HG03469 (cell line): ENCODE data around the gene GCKR.
"Not testable (repeated sequence)": the region's sequence is repeated elsewhere in the genome, so short reads cannot be mapped to it uniquely, and the experiment has no call there.

Experiments
- ATAC-seq: cut with Tn5 transposase; IDR thresholded peaks from one replicate; pipeline ENCODE4 v1.9.1; 2021; ENCODE audit warnings: mild to moderate bottlenecking, moderate library complexity, moderate number of reproducible peaks; ENCODE audit not compliant: unreplicated experiment

GCKR gene

DNA sequence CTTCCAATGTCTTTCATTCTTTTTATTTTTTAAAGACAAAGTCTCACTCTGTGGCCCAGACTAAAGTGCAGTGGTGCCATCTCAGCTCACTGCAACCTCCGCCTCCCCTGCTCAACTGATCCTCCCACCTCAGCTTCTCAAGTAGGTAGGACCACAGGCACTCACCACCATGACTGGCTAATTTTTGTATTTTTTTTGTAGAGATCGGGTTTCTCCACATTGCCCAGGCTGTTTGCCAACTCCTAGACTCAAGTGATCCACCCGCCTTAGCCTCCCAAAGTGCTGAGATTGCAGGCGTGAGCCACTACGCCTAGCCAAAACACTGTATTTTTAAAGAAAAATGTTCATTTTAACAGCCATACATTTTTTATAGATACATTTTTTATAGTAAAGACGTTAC lies 12.7 kb downstream of the GCKR start:
- ATAC-seq, result no peak

GRCh38 chr2:27518113-27518781 lies 21.6 kb downstream of the GCKR start:
- no peak for ATAC-seq

GRCh38 chr2:27518782-27519113 lies 22.1 kb downstream of the GCKR start:
- ATAC-seq, result no peak

GRCh38 chr2:27520316-27520715 lies 23.7 kb downstream of the GCKR start:
- ATAC-seq, result no peak

- ATAC-seq, result no peak
These were observed 25.8 kb downstream of the GCKR start for GRCh38 chr2:27522400-27522945.

DNA sequence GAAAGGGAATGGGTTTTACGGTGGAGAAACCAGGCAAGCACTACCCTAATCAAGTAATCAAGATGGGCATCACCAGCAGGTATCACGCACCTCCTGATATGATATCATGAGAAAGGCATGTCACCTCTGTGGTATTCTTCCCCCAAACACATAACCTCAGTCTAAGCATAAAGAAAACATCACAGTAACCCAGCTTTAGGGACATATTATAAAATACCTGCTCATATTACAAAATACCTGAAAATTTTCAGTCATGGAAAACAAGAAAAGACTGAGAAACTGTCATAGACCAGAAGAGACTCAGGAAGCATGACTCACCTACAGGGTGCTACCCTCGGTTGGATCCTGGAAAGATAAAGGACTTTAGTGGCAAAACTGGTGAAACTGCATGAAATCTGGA lies 30.5 kb downstream of the GCKR start:
- no peak for ATAC-seq

DNA sequence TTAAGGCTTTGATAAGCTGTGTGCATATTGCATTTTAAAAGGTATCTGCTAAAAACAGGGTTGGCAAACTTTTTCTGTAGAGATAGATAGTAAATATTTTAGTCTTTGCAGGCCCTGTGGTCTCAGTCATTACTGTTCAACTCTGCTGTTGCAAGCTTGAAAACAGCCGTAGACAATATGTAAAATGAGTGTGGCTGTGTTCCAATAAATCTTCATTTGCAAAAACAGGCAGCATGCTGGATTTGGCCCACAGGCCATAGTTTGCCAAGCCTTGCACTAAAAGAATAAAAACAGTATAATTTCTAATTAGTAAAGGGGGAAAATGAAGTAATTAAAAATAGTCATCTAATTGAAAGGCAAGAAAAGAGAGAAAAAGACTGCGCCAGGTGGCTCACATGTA lies 35.3 kb downstream of the GCKR start:
- no peak for ATAC-seq

GRCh38 chr2:27537287-27537686 lies 40.6 kb downstream of the GCKR start:
- ATAC-seq, result no peak

DNA sequence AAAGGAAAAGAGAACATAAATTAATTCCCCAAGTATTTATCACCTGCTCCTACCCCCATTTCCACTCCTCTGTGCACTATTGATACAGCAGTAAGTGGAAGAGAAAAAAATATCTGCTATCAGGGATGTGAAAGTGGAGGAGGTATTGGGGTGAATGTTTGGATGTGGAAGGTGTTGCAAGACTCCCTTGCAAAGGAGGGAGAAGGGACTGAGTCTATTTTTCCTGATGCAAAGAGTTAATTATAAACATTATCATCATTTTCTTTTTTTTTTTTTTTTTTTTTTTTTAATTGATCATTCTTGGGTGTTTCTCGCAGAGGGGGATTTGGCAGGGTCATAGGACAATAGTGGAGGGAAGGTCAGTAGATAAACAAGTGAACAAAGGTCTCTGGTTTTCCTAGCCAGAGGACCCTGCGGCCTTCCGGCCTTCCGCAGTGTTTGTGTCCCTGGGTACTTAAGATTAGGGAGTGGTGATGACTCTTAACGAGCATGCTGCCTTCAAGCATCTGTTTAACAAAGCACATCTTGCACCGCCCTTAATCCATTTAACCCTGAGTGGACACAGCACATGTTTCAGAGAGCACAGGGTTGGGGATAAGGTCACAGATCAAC lies 42.3 kb downstream of the GCKR start:
- not testable (repeated sequence) for ATAC-seq

- ATAC-seq, result not testable (repeated sequence)
These were observed 43.0 kb downstream of the GCKR start for GRCh38 chr2:27539649-27540048.

- no peak for ATAC-seq
These were observed 47.6 kb downstream of the GCKR start for GRCh38 chr2:27544143-27544821.

- no peak for ATAC-seq
These were observed 48.9 kb downstream of the GCKR start for GRCh38 chr2:27545348-27546141.

DNA sequence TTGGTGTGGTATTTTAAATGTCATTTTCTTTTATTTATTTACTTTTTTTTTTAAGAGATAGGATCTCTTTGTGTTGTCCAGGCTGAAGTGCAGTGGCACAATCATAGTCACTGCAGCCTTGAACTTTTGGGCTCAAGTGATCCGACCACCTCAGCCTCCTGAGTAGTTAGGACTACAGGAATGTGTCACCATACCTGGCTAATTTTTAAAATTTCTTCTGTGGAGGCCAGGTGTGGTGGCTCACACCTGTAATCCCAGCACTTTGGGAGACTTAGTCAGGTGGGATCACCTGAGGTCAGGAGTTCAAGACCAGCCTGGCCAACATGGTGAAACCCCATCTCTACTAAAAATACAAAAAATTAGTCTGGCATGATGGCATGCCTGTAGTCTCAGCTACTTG lies 52.7 kb downstream of the GCKR start:
- ATAC-seq, result no peak

DNA sequence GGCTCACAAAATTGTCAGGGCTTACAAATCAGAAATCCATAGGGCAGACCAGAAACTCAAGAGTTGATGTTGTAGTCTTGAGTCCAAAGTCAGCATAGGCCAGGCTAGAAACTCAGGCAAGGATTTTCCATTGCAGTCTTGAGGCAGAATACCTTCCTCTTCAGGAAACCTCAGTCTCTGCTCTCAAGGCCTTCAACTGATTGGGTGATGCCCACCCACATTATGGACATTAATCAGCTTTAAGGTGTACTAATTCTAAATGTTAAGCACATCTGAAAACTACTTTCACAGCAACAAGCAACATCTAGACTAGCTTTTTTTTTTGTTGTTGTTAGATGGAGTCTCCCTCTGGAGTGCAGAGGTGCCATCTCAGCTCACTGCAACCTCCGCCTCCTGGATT lies 54.9 kb downstream of the GCKR start:
- no peak for ATAC-seq

DNA sequence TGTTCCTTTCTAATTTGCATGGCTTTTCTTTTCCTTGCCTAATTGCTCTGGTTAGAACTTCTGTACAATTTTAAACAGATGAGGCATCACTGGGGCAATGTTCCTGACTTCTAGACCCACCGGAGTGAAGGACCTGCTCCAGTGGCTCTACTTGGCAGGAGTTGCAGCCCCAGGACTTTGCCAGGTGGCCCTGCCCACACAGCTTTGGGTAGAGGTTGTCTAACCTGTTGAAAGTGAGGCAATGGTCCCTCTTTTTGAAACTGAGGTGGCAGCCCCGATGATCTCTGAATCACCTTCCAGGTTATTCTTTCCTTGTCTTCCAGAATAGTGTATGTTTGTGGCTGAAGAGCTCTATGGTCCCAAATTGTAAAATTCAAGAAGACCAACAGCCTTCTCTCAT lies 56.3 kb downstream of the GCKR start:
- ATAC-seq, result no peak

- not testable (repeated sequence) for ATAC-seq
These were observed 57.8 kb downstream of the GCKR start for GRCh38 chr2:27554451-27554850.

- ATAC-seq, result no peak
These were observed 62.6 kb downstream of the GCKR start for GRCh38 chr2:27559228-27559627.

DNA sequence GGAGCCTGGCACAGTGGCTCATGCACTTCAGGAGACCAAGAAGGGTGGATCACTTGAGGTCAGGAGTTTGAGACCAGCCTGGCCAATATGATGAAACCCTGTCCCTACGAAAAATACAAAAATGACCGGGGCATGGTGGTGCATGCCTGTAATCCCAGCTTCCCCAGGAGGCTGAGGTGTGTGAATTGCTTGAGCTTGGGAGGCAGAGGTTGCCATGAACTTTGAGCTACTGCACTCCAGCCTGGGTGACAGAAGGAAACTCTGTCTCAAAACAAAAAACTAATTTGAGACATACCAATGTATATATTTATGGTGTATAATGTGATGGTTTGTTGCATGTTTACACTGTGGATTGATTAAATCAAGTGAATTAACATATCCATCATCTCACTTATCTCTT lies 64.4 kb downstream of the GCKR start:
- ATAC-seq, result no peak

DNA sequence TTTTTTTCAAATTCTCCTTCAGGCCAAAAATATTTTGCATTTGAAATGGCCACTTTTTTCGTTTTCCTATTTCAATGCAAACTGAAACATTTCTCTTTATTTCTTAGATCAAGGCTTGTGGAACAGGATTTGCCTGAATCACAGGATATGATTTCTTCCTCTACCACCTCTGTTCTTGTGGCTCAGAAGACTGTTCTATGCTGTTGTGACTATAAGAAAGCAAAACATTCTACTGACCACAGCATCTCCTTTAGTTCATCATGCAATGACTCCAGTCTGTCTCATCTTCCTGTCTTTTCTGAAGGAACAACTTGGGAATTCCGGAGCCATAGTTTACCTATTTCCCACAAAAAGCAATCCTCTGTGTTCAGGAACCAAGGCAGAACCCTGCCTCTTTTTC lies 70.0 kb downstream of the GCKR start:
- no peak for ATAC-seq

DNA sequence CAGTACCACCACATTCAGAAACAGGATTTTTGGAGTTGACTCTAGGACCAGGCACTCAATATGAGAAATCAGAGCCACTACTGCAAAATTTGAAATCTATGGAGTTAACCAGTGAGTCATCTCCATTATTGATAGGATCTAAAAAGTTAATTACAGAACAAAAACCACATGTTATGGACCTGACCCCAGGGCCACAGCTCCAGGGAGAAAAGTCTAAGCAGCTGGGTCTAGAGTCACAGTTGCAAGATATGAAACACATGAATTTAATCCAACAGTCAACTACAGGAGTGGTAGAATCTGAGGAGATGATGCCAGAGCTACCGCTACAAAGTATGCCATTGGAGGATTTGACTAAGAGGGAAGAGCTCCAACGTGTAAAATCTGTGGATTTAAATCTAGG lies 72.8 kb downstream of the GCKR start:
- no peak for ATAC-seq

DNA sequence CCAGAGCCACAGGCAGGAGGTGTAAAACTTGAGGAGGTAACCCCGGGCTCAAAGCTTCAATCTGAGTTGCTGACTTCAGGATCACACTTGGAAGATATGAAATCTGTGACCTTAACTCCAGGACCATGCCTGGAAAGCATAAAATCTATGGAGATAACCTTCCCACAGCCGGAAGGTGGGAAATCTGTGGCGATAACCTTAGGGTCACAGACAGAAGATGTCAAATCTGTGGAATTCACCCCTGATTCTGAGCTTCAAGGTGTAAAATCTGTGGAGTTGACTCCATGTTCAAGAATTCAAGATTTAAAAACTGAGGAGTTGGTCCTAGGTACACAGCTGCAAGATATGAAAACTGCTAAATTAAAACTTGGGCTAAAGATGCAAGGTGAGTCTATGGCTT lies 74.6 kb downstream of the GCKR start:
- ATAC-seq, result no peak
